Measurements from ENCODE around the gene CNTLN.

CNTLN gene

GRCh38 chr9:17216011-17216410, 81.2 kb downstream of the CNTLN start:
- no peak overlapping the region for H3K18ac ChIP-seq (ENCODE audit: low read length)
- no peak overlapping the region for H2AK5ac ChIP-seq (ENCODE audit: low read length)
- H3K9ac ChIP-seq (ENCODE audit: low read length): no peak overlapping the region
- no peaks in the 10 kb centered on the region for H3K79me1 ChIP-seq (ENCODE audit: low read length)
- no peak overlapping the region for H4K8ac ChIP-seq (ENCODE audit: low read depth, low read length)
- H3K4me3 ChIP-seq (ENCODE audit: low read depth, low read length): no peak overlapping the region
- H4K91ac ChIP-seq (ENCODE audit: low read depth, low read length): no peak overlapping the region
- H3K27me3 ChIP-seq (ENCODE audit: insufficient read depth, low read length): no peaks in the 10 kb centered on the region
- H2BK5ac ChIP-seq (ENCODE audit: low read depth, low read length, poor library complexity): no peak overlapping the region
- peaks cover 0 to 2% of the 10 kb centered on the region in 2 experiments for H3K4me1 ChIP-seq (ENCODE audit: control insufficient read depth in 1 of 2, insufficient read depth in 2 of 2, low read length in 2 of 2)
- no peaks in the 10 kb centered on the region for H3K79me2 ChIP-seq (ENCODE audit: control insufficient read depth, insufficient read depth, low read length, poor library complexity)
- no peak for DNase-seq
- no peak overlapping the region for H2AFZ ChIP-seq (ENCODE audit: insufficient read depth, low read length, poor library complexity)
- no peaks in the 10 kb centered on the region for H3K36me3 ChIP-seq (ENCODE audit: control insufficient read depth in 1 of 2, insufficient read depth in 2 of 2, low read length in 2 of 2)
- no peak overlapping the region for H2BK12ac ChIP-seq (ENCODE audit: low read length)
- no peak overlapping the region for H3K23ac ChIP-seq (ENCODE audit: low read length)
- H4K12ac ChIP-seq (ENCODE audit: low read depth, low read length): no peak overlapping the region
- no peak overlapping the region for H3K27ac ChIP-seq (ENCODE audit: low read depth, low read length)
- no peaks in the 10 kb centered on the region for H3K9me3 ChIP-seq (ENCODE audit: insufficient read depth, low read depth, low read length)
- H3K4me2 ChIP-seq (ENCODE audit: low read length): no peak overlapping the region
- H2BK120ac ChIP-seq (ENCODE audit: insufficient read depth, low read length, poor library complexity): no peak overlapping the region
- no peak overlapping the region for H3K14ac ChIP-seq (ENCODE audit: low read length)
- WGBS (ENCODE audit: extremely low coverage, insufficient coverage, insufficient read length): no CpG with 5 or more reads among the region's 3 CpGs
- no peak overlapping the region for H3K4ac ChIP-seq (ENCODE audit: low read depth, low read length)

- Histone ChIP-seq H3K23ac (ENCODE audit: low read length) (peak overlapping the region; percentile 42), H3K18ac (ENCODE audit: low read length) (no peak overlapping the region), H4K12ac (ENCODE audit: low read depth, low read length) (no peak overlapping the region), H2BK5ac (ENCODE audit: low read depth, low read length, poor library complexity) (no peak overlapping the region), H3K4me2 (ENCODE audit: low read length) (no peak overlapping the region), H3K4me3 (ENCODE audit: low read depth, low read length) (no peak overlapping the region), H2BK12ac (ENCODE audit: low read length) (no peak overlapping the region), H3K9me3 (ENCODE audit: insufficient read depth, low read depth, low read length) (no peaks in the 10 kb centered on the region), H2BK120ac (ENCODE audit: insufficient read depth, low read length, poor library complexity) (no peak overlapping the region), H2AFZ (ENCODE audit: insufficient read depth, low read length, poor library complexity) (no peak overlapping the region), H3K79me1 (ENCODE audit: low read length) (no peaks in the 10 kb centered on the region), H3K9ac (ENCODE audit: low read length) (no peak overlapping the region), H3K4me1 (ENCODE audit: control insufficient read depth in 1 of 2, insufficient read depth in 2 of 2, low read length in 2 of 2) (peaks cover 0 to 2% of the 10 kb centered on the region in 2 experiments), H4K91ac (ENCODE audit: low read depth, low read length) (no peak overlapping the region), H2AK5ac (ENCODE audit: low read length) (no peak overlapping the region), H3K27ac (ENCODE audit: low read depth, low read length) (no peak overlapping the region), H3K36me3 (ENCODE audit: control insufficient read depth in 1 of 2, insufficient read depth in 2 of 2, low read length in 2 of 2) (no peaks in the 10 kb centered on the region), H3K79me2 (ENCODE audit: control insufficient read depth, insufficient read depth, low read length, poor library complexity) (no peaks in the 10 kb centered on the region), H4K8ac (ENCODE audit: low read depth, low read length) (no peak overlapping the region), H3K27me3 (ENCODE audit: insufficient read depth, low read length) (no peaks in the 10 kb centered on the region), H3K14ac (ENCODE audit: low read length) (no peak overlapping the region), H3K4ac (ENCODE audit: low read depth, low read length) (no peak overlapping the region)
- DNase-seq: no peak
- no CpG with 5 or more reads among the region's 2 CpGs for WGBS (ENCODE audit: extremely low coverage, insufficient coverage, insufficient read length)
Measured at GRCh38 chr9:17216646-17217045, 81.8 kb downstream of the CNTLN start.

- no peak overlapping the region for H2AFZ ChIP-seq (ENCODE audit: insufficient read depth, low read length, poor library complexity)
- no peaks in the 10 kb centered on the region for H3K79me2 ChIP-seq (ENCODE audit: control insufficient read depth, insufficient read depth, low read length, poor library complexity)
- no peak overlapping the region for H3K4ac ChIP-seq (ENCODE audit: low read depth, low read length)
- H3K14ac ChIP-seq (ENCODE audit: low read length): no peak overlapping the region
- no peaks in the 10 kb centered on the region for H3K9me3 ChIP-seq (ENCODE audit: insufficient read depth, low read depth, low read length)
- no peak overlapping the region for H3K18ac ChIP-seq (ENCODE audit: low read length)
- H3K23ac ChIP-seq (ENCODE audit: low read length): peak overlapping the region; percentile 100
- no peak overlapping the region for H2BK5ac ChIP-seq (ENCODE audit: low read depth, low read length, poor library complexity)
- H3K79me1 ChIP-seq (ENCODE audit: low read length): no peaks in the 10 kb centered on the region
- H2AK5ac ChIP-seq (ENCODE audit: low read length): no peak overlapping the region
- no peak overlapping the region for H4K91ac ChIP-seq (ENCODE audit: low read depth, low read length)
- H3K9ac ChIP-seq (ENCODE audit: low read length): no peak overlapping the region
- no peak overlapping the region for H4K12ac ChIP-seq (ENCODE audit: low read depth, low read length)
- no peaks in the 10 kb centered on the region for H3K27me3 ChIP-seq (ENCODE audit: insufficient read depth, low read length)
- H3K4me3 ChIP-seq (ENCODE audit: low read depth, low read length): no peak overlapping the region
- peaks cover 0 to 2% of the 10 kb centered on the region in 2 experiments for H3K4me1 ChIP-seq (ENCODE audit: control insufficient read depth in 1 of 2, insufficient read depth in 2 of 2, low read length in 2 of 2)
- H3K4me2 ChIP-seq (ENCODE audit: low read length): no peak overlapping the region
- no peak overlapping the region for H4K8ac ChIP-seq (ENCODE audit: low read depth, low read length)
- WGBS (ENCODE audit: extremely low coverage, insufficient coverage, insufficient read length): no CpG with 5 or more reads among the region's 2 CpGs
- no peaks in the 10 kb centered on the region for H3K36me3 ChIP-seq (ENCODE audit: control insufficient read depth in 1 of 2, insufficient read depth in 2 of 2, low read length in 2 of 2)
- no peak for DNase-seq
- no peak overlapping the region for H3K27ac ChIP-seq (ENCODE audit: low read depth, low read length)
- H2BK12ac ChIP-seq (ENCODE audit: low read length): no peak overlapping the region
- H2BK120ac ChIP-seq (ENCODE audit: insufficient read depth, low read length, poor library complexity): no peak overlapping the region
Measured at GRCh38 chr9:17217272-17217671, 82.4 kb downstream of the CNTLN start.

GRCh38 chr9:17219261-17219660, 84.4 kb downstream of the CNTLN start:
- H4K12ac ChIP-seq (ENCODE audit: low read depth, low read length): no peak overlapping the region
- DNase-seq: peak in 1 of 2 donors; percentile 19
- H3K9me3 ChIP-seq (ENCODE audit: insufficient read depth, low read depth, low read length): no peaks in the 10 kb centered on the region
- no peak overlapping the region for H3K9ac ChIP-seq (ENCODE audit: low read length)
- H3K4me1 ChIP-seq (ENCODE audit: control insufficient read depth in 1 of 2, insufficient read depth in 2 of 2, low read length in 2 of 2): peaks cover 0 to 2% of the 10 kb centered on the region in 2 experiments
- H3K79me2 ChIP-seq (ENCODE audit: control insufficient read depth, insufficient read depth, low read length, poor library complexity): no peaks in the 10 kb centered on the region
- H3K4me2 ChIP-seq (ENCODE audit: low read length): no peak overlapping the region
- H3K14ac ChIP-seq (ENCODE audit: low read length): no peak overlapping the region
- H3K27me3 ChIP-seq (ENCODE audit: insufficient read depth, low read length): no peaks in the 10 kb centered on the region
- H2BK12ac ChIP-seq (ENCODE audit: low read length): no peak overlapping the region
- no peak overlapping the region for H2BK120ac ChIP-seq (ENCODE audit: insufficient read depth, low read length, poor library complexity)
- H2AK5ac ChIP-seq (ENCODE audit: low read length): no peak overlapping the region
- H4K91ac ChIP-seq (ENCODE audit: low read depth, low read length): no peak overlapping the region
- H3K79me1 ChIP-seq (ENCODE audit: low read length): no peaks in the 10 kb centered on the region
- no peak overlapping the region for H2AFZ ChIP-seq (ENCODE audit: insufficient read depth, low read length, poor library complexity)
- H3K18ac ChIP-seq (ENCODE audit: low read length): no peak overlapping the region
- no peak overlapping the region for H3K4me3 ChIP-seq (ENCODE audit: low read depth, low read length)
- no peak overlapping the region for H2BK5ac ChIP-seq (ENCODE audit: low read depth, low read length, poor library complexity)
- no peak overlapping the region for H3K27ac ChIP-seq (ENCODE audit: low read depth, low read length)
- H3K4ac ChIP-seq (ENCODE audit: low read depth, low read length): no peak overlapping the region
- no peak overlapping the region for H3K23ac ChIP-seq (ENCODE audit: low read length)
- H4K8ac ChIP-seq (ENCODE audit: low read depth, low read length): no peak overlapping the region
- H3K36me3 ChIP-seq (ENCODE audit: control insufficient read depth in 1 of 2, insufficient read depth in 2 of 2, low read length in 2 of 2): no peaks in the 10 kb centered on the region
